A549 (cell line): ENCODE data around the gene FREM1. TPM values are rescaled to one million over a fixed set of nuclear protein-coding genes. Genes with fewer than 3 reads are reported as not detected.

Source experiments
- ATAC-seq, 2 experiments: fragments of 200-7000 bp in 1 of 2; fragments of >200 bp in 1 of 2; cut with Nextera tagmentation in 1 of 2; cut with Tn5 transposase in 1 of 2; 3 replicates each; pipeline versions ENCODE4 v1.8.0 to v1.9.1; 2018 to 2020; ENCODE audit warnings: mild to moderate bottlenecking in 1 of 2, moderate library complexity in 1 of 2
- CTCF ChIA-PET: fragments of 300-600 bp; sonication (Branson Sonifier 250); formaldehyde crosslinking; extraction: SDS; loops from one replicate; lab custom pipeline; 2021; ENCODE audit warnings: antibody characterized with exemption, inconsistent platforms; lab: Yijun Ruan, JAX
- POLR2A ChIA-PET: fragments of 350-600 bp; formaldehyde crosslinking; extraction: SDS; loops from one replicate; lab custom pipeline; 2021; ENCODE audit warnings: antibody characterized with exemption, inconsistent platforms; lab: Yijun Ruan, JAX
- DNase-seq, 2 experiments: peaks; one replicate each; pipeline versions ENCODE4 v3.0.0 to v3.0.0-alpha.2; 2011 to 2016; ENCODE audit warnings: low read depth in 1 of 2, low spot score in 1 of 2
- FAIRE-seq: peaks from 2 replicates; lab custom pipeline; 2011; peaks lifted over from hg19 to GRCh38; lab: Jason Lieb, UNC
- H3K27ac ChIP-seq, 2 experiments: fragments of >200 bp; sonication (Bioruptor Twin); formaldehyde crosslinking; 3 replicates each; pipeline ENCODE4 v1.5.1; 2016 to 2017
- H3K4me1 ChIP-seq: fragments of >200 bp; sonication (Bioruptor Twin); formaldehyde crosslinking; 3 replicates; pipeline ENCODE4 v1.6.1; 2016
- H3K4me2 ChIP-seq: fragments of >200 bp; sonication (Bioruptor Twin); formaldehyde crosslinking; 3 replicates; pipeline ENCODE4 v1.6.1; 2016
- H3K4me3 ChIP-seq: fragments of >200 bp; sonication (Bioruptor Twin); formaldehyde crosslinking; 3 replicates; pipeline ENCODE4 v1.5.1; 2016
- H3K9me3 ChIP-seq: fragments of >200 bp; sonication (Bioruptor Twin); formaldehyde crosslinking; 3 replicates; pipeline ENCODE4 v1.6.1; 2016
- BCL3 ChIP-seq: fragments of >200 bp; sonication (Bioruptor Twin); formaldehyde crosslinking; IDR thresholded peaks from 3 replicates; pipeline ENCODE4 v1.6.1; 2016
- CBX8 ChIP-seq: fragments of 200-600 bp; sonication (generic); IDR thresholded peaks from 2 replicates; pipeline ENCODE4 v1.6.1; 2016
- CEBPB ChIP-seq, 2 experiments: fragments of >200 bp in 1 of 2; sonication (Bioruptor Twin) in 1 of 2; formaldehyde crosslinking in 1 of 2; IDR thresholded peaks; 2 replicates each; pipeline ENCODE4 v1.6.1; 2012 to 2016
- CHD2 ChIP-seq: fragments of 150-350 bp; IDR thresholded peaks from 2 replicates; pipeline ENCODE4 v1.6.1; 2014; ENCODE audit warnings: low read length; ENCODE audit not compliant: partially characterized antibody
- E2F6 ChIP-seq: IDR thresholded peaks from 2 replicates; pipeline ENCODE4 v1.6.1; 2012; ENCODE audit warnings: low read depth, borderline replicate concordance
- EP300 ChIP-seq, 2 experiments: fragments of >200 bp; sonication (Bioruptor Twin); formaldehyde crosslinking; IDR thresholded peaks; 2 replicates in 1 of 2; 3 replicates in 1 of 2; pipeline ENCODE4 v1.6.1; 2016 to 2017
- ESRRA ChIP-seq: fragments of 150-350 bp; IDR thresholded peaks from 2 replicates; pipeline ENCODE4 v1.6.1; 2014; ENCODE audit warnings: mild to moderate bottlenecking, low read length, borderline replicate concordance
- FOXS1 ChIP-seq: fragments of 250-450 bp; sonication (Bioruptor Pico); IDR thresholded peaks from 2 replicates; pipeline ENCODE4 v1.5.0; 2020; ENCODE audit warnings: mild to moderate bottlenecking, moderate library complexity
- GATA3 ChIP-seq: IDR thresholded peaks from 2 replicates; pipeline ENCODE4 v1.6.1; 2012; ENCODE audit warnings: borderline replicate concordance
- HES2 ChIP-seq: fragments of >200 bp; sonication (Bioruptor Twin); formaldehyde crosslinking; IDR thresholded peaks from 2 replicates; pipeline ENCODE4 v1.6.1; 2016
- HOXA7 ChIP-seq: fragments of 250-450 bp; sonication (Bioruptor Pico); IDR thresholded peaks from 2 replicates; pipeline ENCODE4 v1.5.0; 2020; ENCODE audit warnings: mild to moderate bottlenecking, moderate library complexity
- HOXB5 ChIP-seq: fragments of 250-450 bp; sonication (Bioruptor Pico); IDR thresholded peaks from 2 replicates; pipeline ENCODE4 v1.5.0; 2020; ENCODE audit warnings: mild to moderate bottlenecking, moderate library complexity
- KDM5A ChIP-seq: fragments of 200-600 bp; sonication (generic); IDR thresholded peaks from 2 replicates; pipeline ENCODE4 v1.6.1; 2016; ENCODE audit warnings: antibody characterized with exemption, mild to moderate bottlenecking
- MAFK ChIP-seq: fragments of 450-650 bp; IDR thresholded peaks from 2 replicates; pipeline ENCODE4 v1.6.1; 2014; ENCODE audit not compliant: partially characterized antibody
- NFE2L2 ChIP-seq: fragments of 150-350 bp; conservative IDR thresholded peaks from 2 replicates; pipeline ENCODE4 v1.6.1; 2014; ENCODE audit warnings: low read length
- NPAS2 ChIP-seq: fragments of 250-450 bp; sonication (Bioruptor Pico); IDR thresholded peaks from 2 replicates; pipeline ENCODE4 v1.8.0; 2022; ENCODE audit warnings: mild to moderate bottlenecking, moderate library complexity, borderline replicate concordance
- NR3C1 ChIP-seq: fragments of >200 bp; sonication (Bioruptor Twin); formaldehyde crosslinking; IDR thresholded peaks from 3 replicates; pipeline ENCODE4 v1.6.1; 2017
- RAD21 ChIP-seq, 2 experiments: fragments of >200 bp in 1 of 2; sonication (Bioruptor Twin) in 1 of 2; formaldehyde crosslinking in 1 of 2; IDR thresholded peaks in 1 of 2; conservative IDR thresholded peaks in 1 of 2; 2 replicates in 1 of 2; 3 replicates in 1 of 2; pipeline ENCODE4 v1.6.1; 2012 to 2018; ENCODE audit warnings: inconsistent platforms in 1 of 2
- RARB ChIP-seq: fragments of 250-450 bp; sonication (Bioruptor Pico); IDR thresholded peaks from 2 replicates; pipeline ENCODE4 v1.8.0; 2021; ENCODE audit warnings: mild to moderate bottlenecking, moderate library complexity
- RCOR1 ChIP-seq: fragments of 150-350 bp; IDR thresholded peaks from 2 replicates; pipeline ENCODE4 v1.6.1; 2014; ENCODE audit warnings: antibody characterized with exemption, low read length, low read depth
- SREBF2 ChIP-seq: fragments of 450-650 bp; IDR thresholded peaks from 2 replicates; pipeline ENCODE4 v1.6.1; 2014; ENCODE audit warnings: mild to moderate bottlenecking, moderate library complexity
- TP53 ChIP-seq: fragments of 250-450 bp; sonication (Bioruptor Pico); IDR thresholded peaks from 2 replicates; pipeline ENCODE4 v1.5.0; 2021; ENCODE audit warnings: mild to moderate bottlenecking, moderate library complexity
- USF2 ChIP-seq: fragments of 450-650 bp; IDR thresholded peaks from 2 replicates; pipeline ENCODE4 v1.6.1; 2014; ENCODE audit warnings: antibody characterized with exemption
- ZNF302 ChIP-seq: fragments of 250-450 bp; sonication (Bioruptor Pico); IDR thresholded peaks from 2 replicates; pipeline ENCODE4 v1.9.0; 2021; ENCODE audit warnings: inconsistent platforms, mild to moderate bottlenecking, moderate library complexity
- ZSCAN20 ChIP-seq: fragments of 250-450 bp; sonication (Bioruptor Pico); IDR thresholded peaks from 2 replicates; pipeline ENCODE4 v1.8.0; 2022; ENCODE audit warnings: mild to moderate bottlenecking, moderate library complexity
- WGBS: methylation state at CpG from one replicate; pipeline ENCODE4 v1.1.6; 2017; ENCODE audit errors: missing lambda C conversion rate; 5-methylcytosine and 5-hydroxymethylcytosine counted together
- polyA plus RNA-seq, 4 experiments: library from polyadenylated mRNA; depleted of rRNA in 3 of 4; stranded (reverse); fragments of >200 nt; fragmentation: RNase III in 1 of 4; extraction: RNeasy Plus Mini Kit Qiagen cat#74134 plus additional on column Dnase treatment in 1 of 4; gene quantifications; 2 replicates in 3 of 4; 3 replicates in 1 of 4; pipeline ENCODE4 v1.2.3, GENCODE V29; 2011 to 2017
- TF ChIP-seq, protein P1 (sequence below): IDR thresholded peaks from 2 replicates; pipeline ENCODE4 v1.6.1; 2012

FREM1 gene
- polyA plus RNA-seq, 2 of the 4 experiments (the other 2 are of a cell fraction): not detected

GRCh38 chr9:14843163-14843562 lies 67.1 kb downstream of the FREM1 start:
- no peak for FAIRE-seq
- 6% methylated on average over 2 of the region's 2 CpGs for WGBS
- CTCF ChIA-PET: no interaction called here

DNA sequence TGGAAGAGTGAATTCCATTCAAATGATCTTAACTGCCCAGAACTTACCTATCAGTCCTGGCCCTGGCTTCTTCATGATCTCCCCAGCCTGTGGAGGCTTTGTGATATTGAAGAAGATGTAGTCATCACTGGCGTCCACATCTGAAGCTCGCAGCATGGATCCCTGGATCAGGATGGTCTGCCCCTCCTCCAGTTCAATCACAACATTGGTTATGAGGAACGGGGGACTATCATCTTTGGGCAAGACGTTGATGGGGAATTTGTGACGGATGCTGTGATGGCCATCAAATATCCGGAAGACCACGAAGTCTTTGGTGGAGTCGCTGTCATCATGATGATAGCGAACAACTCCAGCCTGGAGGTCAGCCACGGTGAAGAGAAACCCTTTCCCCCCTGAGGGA lies 68.0 kb downstream of the FREM1 start:
- WGBS: 22% methylated on average over 10 of the region's 10 CpGs
- no peak overlapping the region for H3K27ac ChIP-seq
- DNase-seq: no peak
- H3K9me3 ChIP-seq: no peaks in the 10 kb centered on the region
- ATAC-seq: no peak
- H3K4me3 ChIP-seq: no peak overlapping the region
- POLR2A ChIA-PET: no interaction called here
- no peak for TF ChIP-seq SREBF2
- TF ChIP-seq ESRRA: no peak
- TF ChIP-seq RARB: no peak
- no peak for TF ChIP-seq ZNF302 (CRISPR knock-in tag)
- TF ChIP-seq NR3C1: no peak
- no peak for TF ChIP-seq CHD2
- TF ChIP-seq RAD21 (conservative IDR thresholded peaks at IDR 0.05 in 1 of 2, IDR thresholded peaks at IDR 0.05 in 1 of 2): no peak
- TF ChIP-seq NFE2L2: no peak
- TF ChIP-seq E2F6: no peak
- no peak for TF ChIP-seq EP300 (IDR thresholded peaks at IDR 0.05)
- no peak for TF ChIP-seq CBX8
- TF ChIP-seq HOXA7 (CRISPR knock-in tag): no peak
- TF ChIP-seq, protein P1, sequence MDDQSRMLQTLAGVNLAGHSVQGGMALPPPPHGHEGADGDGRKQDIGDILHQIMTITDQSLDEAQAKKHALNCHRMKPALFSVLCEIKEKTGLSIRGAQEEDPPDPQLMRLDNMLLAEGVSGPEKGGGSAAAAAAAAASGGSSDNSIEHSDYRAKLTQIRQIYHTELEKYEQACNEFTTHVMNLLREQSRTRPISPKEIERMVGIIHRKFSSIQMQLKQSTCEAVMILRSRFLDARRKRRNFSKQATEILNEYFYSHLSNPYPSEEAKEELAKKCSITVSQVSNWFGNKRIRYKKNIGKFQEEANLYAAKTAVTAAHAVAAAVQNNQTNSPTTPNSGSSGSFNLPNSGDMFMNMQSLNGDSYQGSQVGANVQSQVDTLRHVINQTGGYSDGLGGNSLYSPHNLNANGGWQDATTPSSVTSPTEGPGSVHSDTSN: no peak
- TF ChIP-seq NPAS2 (CRISPR knock-in tag): no peak
- no peak for TF ChIP-seq HOXB5
- TF ChIP-seq MAFK: no peak
- no peak for TF ChIP-seq KDM5A
- TF ChIP-seq BCL3: no peak
- TF ChIP-seq, all 56 proteins: peak for 0
- no peak for FAIRE-seq
- CTCF ChIA-PET: no interaction called here
- Histone ChIP-seq H3K4me2 (no peak overlapping the region), H3K4me1 (no peaks in the 10 kb centered on the region)

More at GRCh38 chr9:14843163-14843562, 67.1 kb downstream of the FREM1 start:
- Histone ChIP-seq H3K27ac (no peak overlapping the region), H3K4me3 (no peak overlapping the region), H3K4me1 (no peaks in the 10 kb centered on the region), H3K4me2 (no peak overlapping the region), H3K9me3 (no peaks in the 10 kb centered on the region)
- TF ChIP-seq CEBPB (IDR thresholded peaks at IDR 0.05): no peak
- no peak for TF ChIP-seq FOXS1 (CRISPR knock-in tag)
- no peak for TF ChIP-seq NPAS2 (CRISPR knock-in tag)
- TF ChIP-seq TP53 (CRISPR knock-in tag): no peak
- TF ChIP-seq ESRRA: no peak
- TF ChIP-seq HES2: no peak
- TF ChIP-seq GATA3: no peak
- no peak for TF ChIP-seq USF2
- no peak for TF ChIP-seq KDM5A
- no peak for TF ChIP-seq CHD2
- no peak for TF ChIP-seq ZSCAN20 (CRISPR knock-in tag)
- TF ChIP-seq RCOR1: no peak
- ATAC-seq: no peak
- DNase-seq: no peak
- POLR2A ChIA-PET: no interaction called here
